Activated CD4-positive, alpha-beta memory T cell treated with anti-CD3 and anti-CD28 coated beads, Interleukin-2, amount 10 ng/mL, durations not matched to agents 7 days and 5 days (primary cell): ENCODE measurements around the gene WDR44. TPM values are rescaled to one million over a fixed set of nuclear protein-coding genes. Genes with fewer than 3 reads are reported as not detected.
"Not testable (repeated sequence)": the region's sequence is repeated elsewhere in the genome, so short reads cannot be mapped to it uniquely, and the experiment has no call there.

ENCODE experiments used
- CTCF ChIA-PET: fragments of 350-600 bp; sonication (Branson Sonifier 250); formaldehyde crosslinking; loops from one replicate; lab custom pipeline; 2021; ENCODE audit warnings: antibody characterized with exemption, inconsistent platforms; lab: Charles Lee
- POLR2A ChIA-PET: fragments of 350-600 bp; sonication (Branson Sonifier 250); formaldehyde crosslinking; loops from one replicate; lab custom pipeline; 2021; ENCODE audit warnings: antibody characterized with exemption; lab: Charles Lee
- DNase-seq: peaks from one replicate; pipeline ENCODE4 v3.0.0-alpha.2; 2020
- H3K27ac Mint-ChIP-seq: one replicate; pipeline ENCODE4 v1.8.0; 2021; ENCODE audit warnings: mild to moderate bottlenecking, mixed read lengths
- H3K27me3 Mint-ChIP-seq: one replicate; pipeline ENCODE4 v1.8.0; 2021; ENCODE audit warnings: mixed read lengths
- H3K36me3 Mint-ChIP-seq: one replicate; pipeline ENCODE4 v1.8.0; 2021; ENCODE audit warnings: low read depth, mixed read lengths
- H3K4me1 Mint-ChIP-seq: one replicate; pipeline ENCODE4 v1.8.0; 2021; ENCODE audit warnings: mixed read lengths
- H3K4me3 Mint-ChIP-seq: one replicate; pipeline ENCODE4 v1.8.0; 2021; ENCODE audit warnings: mild to moderate bottlenecking, mixed read lengths
- H3K9me3 Mint-ChIP-seq: one replicate; pipeline ENCODE4 v1.8.0; 2021; ENCODE audit warnings: mixed read lengths
- total RNA-seq, 2 experiments: library from RNA; stranded (reverse); gene quantifications; one replicate each; pipeline ENCODE4 v1.2.3, GENCODE V29; 2021

The WDR44 gene, protein sequence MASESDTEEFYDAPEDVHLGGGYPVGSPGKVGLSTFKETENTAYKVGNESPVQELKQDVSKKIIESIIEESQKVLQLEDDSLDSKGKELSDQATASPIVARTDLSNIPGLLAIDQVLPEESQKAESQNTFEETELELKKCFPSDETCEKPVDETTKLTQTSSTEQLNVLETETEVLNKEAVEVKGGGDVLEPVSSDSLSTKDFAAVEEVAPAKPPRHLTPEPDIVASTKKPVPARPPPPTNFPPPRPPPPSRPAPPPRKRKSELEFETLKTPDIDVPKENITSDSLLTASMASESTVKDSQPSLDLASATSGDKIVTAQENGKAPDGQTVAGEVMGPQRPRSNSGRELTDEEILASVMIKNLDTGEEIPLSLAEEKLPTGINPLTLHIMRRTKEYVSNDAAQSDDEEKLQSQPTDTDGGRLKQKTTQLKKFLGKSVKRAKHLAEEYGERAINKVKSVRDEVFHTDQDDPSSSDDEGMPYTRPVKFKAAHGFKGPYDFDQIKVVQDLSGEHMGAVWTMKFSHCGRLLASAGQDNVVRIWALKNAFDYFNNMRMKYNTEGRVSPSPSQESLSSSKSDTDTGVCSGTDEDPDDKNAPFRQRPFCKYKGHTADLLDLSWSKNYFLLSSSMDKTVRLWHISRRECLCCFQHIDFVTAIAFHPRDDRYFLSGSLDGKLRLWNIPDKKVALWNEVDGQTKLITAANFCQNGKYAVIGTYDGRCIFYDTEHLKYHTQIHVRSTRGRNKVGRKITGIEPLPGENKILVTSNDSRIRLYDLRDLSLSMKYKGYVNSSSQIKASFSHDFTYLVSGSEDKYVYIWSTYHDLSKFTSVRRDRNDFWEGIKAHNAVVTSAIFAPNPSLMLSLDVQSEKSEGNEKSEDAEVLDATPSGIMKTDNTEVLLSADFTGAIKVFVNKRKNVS
- total RNA-seq: 10 to 100 TPM; 18.9 to 19.9 TPM

DNA sequence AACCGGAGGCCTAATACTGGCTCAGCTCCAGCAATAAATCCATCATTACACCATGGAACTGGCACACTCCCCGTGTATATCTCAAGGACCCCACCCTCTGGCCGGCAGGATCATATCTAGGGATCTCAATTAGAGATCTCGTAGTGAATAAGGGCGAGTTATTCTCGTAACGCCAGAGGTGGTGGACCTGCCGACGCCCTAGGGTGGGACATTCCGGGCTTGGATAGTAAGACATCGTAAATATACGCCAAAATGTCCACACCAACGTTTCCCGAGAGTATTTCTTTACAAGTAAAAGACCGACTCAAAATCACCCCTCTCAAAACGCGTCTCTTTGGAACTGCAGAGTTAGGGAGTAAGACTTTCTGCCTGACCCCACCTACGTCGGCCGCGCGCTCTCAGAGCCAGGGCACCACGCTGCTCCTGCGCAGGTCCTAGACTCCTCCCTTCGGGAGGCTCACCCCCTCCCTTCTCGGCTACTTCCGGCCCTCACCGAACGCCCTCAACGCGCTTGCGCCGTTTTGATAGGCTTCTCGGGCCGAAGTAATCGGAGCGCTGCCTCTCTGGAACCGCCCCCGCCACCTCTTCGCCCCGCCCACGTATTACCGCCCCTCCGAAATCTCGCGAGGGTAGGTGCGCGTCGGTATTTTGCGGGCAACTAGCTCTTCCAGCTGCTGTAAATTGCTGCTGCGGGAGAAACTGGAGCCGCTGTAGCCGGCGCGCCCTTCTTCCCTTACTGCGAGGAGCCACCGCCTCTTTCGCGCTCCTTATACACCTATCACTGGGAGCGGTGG is at the start of gene WDR44:
Gene WDR44, plus strand, starts transcription at position 643 of the 794 bp plus-strand sequence. CDS start 398 bp downstream, outside the sequence.
- ChIA-PET POLR2A (interaction anchor here (0.6 to 4.0 kb wide), 5 partner anchors 9 to 185 kb away, joined by 3 to 23 read pairs (median 3); partner anchors contain the start of gene DOCK11), CTCF (interaction anchor here (0.7 kb wide), 1 partner anchor 20 kb away, joined by 3 read pairs; no protein-coding TSS in a partner anchor)
- H3K36me3 Mint-ChIP-seq: no peaks in the 10 kb centered on the region
- H3K4me3 Mint-ChIP-seq: peak within 1 kb of the TSS; percentile 97
- H3K4me1 Mint-ChIP-seq: peaks cover 37% of the 10 kb centered on the region
- peak; percentile 94 for DNase-seq
- peak within 1 kb of the TSS; percentile 98 for H3K27ac Mint-ChIP-seq
- no peaks in the 10 kb centered on the region for H3K27me3 Mint-ChIP-seq
- H3K9me3 Mint-ChIP-seq: no peaks in the 10 kb centered on the region

GRCh38 chrX:118305827-118306226 is 40.1 kb upstream of the WDR44 start:
- H3K27ac Mint-ChIP-seq, H3K4me1 Mint-ChIP-seq, DNase-seq, CTCF ChIA-PET, H3K4me3 Mint-ChIP-seq, H3K9me3 Mint-ChIP-seq, POLR2A ChIA-PET, H3K36me3 Mint-ChIP-seq, H3K27me3 Mint-ChIP-seq: not testable (repeated sequence)

DNA sequence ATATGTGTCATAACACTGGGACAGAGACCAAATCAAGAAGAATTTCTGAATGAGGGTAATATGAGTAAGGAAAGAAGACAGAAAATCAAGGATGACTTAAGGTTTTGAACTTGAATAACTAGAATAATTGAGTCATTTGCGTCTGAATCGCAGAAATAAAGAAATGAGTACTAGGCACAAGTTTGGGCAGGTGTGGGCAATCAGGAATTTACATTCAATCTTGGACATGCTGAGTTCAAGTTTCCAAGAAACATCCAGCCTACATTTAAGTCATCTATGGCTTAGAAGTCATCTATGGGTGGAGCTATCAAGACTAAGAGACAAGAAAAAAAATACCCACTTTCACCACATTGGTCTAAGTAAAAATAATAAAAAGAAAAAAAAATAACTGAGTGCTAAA is 30.4 kb upstream of the WDR44 start:
- Mint-ChIP-seq H3K27ac (no peak overlapping the region), H3K9me3 (no peaks in the 10 kb centered on the region), H3K27me3 (peaks cover 8% of the 10 kb centered on the region), H3K4me1 (no peaks in the 10 kb centered on the region), H3K36me3 (no peaks in the 10 kb centered on the region), H3K4me3 (no peak overlapping the region)
- ChIA-PET POLR2A (no interaction called here), CTCF (no interaction called here)
- no peak for DNase-seq

DNA sequence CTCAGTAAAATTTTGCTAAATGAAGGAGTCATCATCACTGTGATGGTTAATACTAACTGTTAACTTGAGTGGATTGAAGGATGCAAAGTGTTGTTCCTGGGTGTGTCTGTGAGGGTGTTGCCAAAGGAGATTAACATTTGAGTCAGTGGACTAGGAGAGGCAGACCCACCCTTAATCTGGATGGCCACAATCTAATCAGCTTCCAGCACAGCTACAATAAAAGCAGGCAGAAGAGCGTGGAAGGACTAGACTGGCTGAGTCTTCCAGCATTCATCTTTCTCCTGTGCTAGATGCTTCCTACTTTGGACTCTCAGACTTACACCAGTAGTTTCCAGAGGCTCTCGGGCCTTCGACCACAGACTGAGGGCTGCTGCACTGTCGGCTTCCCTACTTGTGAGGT is 21.3 kb upstream of the WDR44 start:
- no peak for DNase-seq
- Mint-ChIP-seq H3K36me3 (no peaks in the 10 kb centered on the region), H3K9me3 (no peaks in the 10 kb centered on the region), H3K27ac (no peak overlapping the region), H3K4me3 (no peak overlapping the region), H3K4me1 (no peaks in the 10 kb centered on the region), H3K27me3 (no peaks in the 10 kb centered on the region)
- ChIA-PET POLR2A (no interaction called here), CTCF (no interaction called here)

- no peaks in the 10 kb centered on the region for H3K9me3 Mint-ChIP-seq
- POLR2A ChIA-PET: interaction anchor here (1.0 kb wide), 1 partner anchor 47 kb away, joined by 3 read pairs; no protein-coding TSS in a partner anchor
Observed at GRCh38 chrX:118325453-118325852, 20.5 kb upstream of the WDR44 start.

GRCh38 chrX:118329175-118329574 is 16.7 kb upstream of the WDR44 start:
- Mint-ChIP-seq H3K4me1 (no peaks in the 10 kb centered on the region), H3K27me3 (no peaks in the 10 kb centered on the region), H3K9me3 (no peaks in the 10 kb centered on the region), H3K4me3 (no peak overlapping the region), H3K36me3 (no peaks in the 10 kb centered on the region), H3K27ac (no peak overlapping the region)
- POLR2A ChIA-PET: no interaction called here
- DNase-seq: no peak
- CTCF ChIA-PET: interaction anchor here (0.9 kb wide), 1 partner anchor 275 kb away, joined by 3 read pairs; no protein-coding TSS in a partner anchor

More at GRCh38 chrX:118325453-118325852, 20.5 kb upstream of the WDR44 start:
- no peaks in the 10 kb centered on the region for H3K4me1 Mint-ChIP-seq
- H3K4me3 Mint-ChIP-seq: no peak overlapping the region
- no peak overlapping the region for H3K27ac Mint-ChIP-seq
- no peaks in the 10 kb centered on the region for H3K27me3 Mint-ChIP-seq
- no peak for DNase-seq
- CTCF ChIA-PET: interaction anchor here (0.6 to 1.7 kb wide), 3 partner anchors 20 to 1591 kb away, joined by 3 to 4 read pairs (median 3); no protein-coding TSS in a partner anchor
- no peaks in the 10 kb centered on the region for H3K36me3 Mint-ChIP-seq

DNA sequence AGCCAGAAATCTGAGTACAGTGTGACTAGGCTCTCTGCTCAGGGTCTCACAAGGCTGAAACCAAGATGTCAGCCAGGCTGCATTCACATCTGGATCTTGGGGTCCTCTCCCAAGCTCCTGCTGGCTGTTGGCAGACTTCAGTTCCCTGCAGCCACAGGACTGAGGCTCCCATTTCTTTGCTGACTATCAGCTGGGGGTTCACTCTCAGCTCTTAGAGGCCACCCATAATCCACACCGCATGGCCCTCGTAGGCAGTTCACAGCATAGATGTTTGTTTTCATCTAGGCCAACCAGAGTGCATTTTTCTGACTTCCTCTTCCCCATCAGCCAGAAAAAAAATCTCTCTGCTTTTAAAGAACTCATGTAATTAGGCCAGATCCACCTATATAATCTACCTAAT is 8.2 kb upstream of the WDR44 start:
- POLR2A ChIA-PET: no interaction called here
- no peaks in the 10 kb centered on the region for H3K27me3 Mint-ChIP-seq
- H3K9me3 Mint-ChIP-seq: no peaks in the 10 kb centered on the region
- no peaks in the 10 kb centered on the region for H3K36me3 Mint-ChIP-seq
- no peak overlapping the region for H3K27ac Mint-ChIP-seq
- CTCF ChIA-PET: no interaction called here
- H3K4me1 Mint-ChIP-seq: no peaks in the 10 kb centered on the region
- no peak overlapping the region for H3K4me3 Mint-ChIP-seq
- DNase-seq: no peak

DNA sequence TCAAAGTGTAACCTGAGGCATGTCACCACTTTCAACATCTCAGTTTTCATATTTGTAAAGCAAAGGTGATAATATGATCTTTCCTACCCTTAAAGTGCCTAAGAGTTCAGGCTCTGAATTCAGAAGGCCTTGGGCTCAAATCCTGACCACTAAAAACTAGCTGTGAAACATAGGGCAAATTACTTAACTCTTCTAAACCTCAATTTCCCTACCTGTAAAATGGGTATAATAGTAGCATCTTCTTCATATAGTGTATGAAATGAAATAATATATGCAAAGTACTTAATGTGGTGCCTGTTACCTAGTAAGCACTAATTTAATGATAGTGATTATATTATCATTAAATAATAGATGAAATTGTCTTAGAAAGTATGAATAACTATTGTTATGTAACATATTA is 7.0 kb upstream of the WDR44 start:
- ChIA-PET CTCF (no interaction called here), POLR2A (no interaction called here)
- H3K9me3 Mint-ChIP-seq: no peaks in the 10 kb centered on the region
- no peaks in the 10 kb centered on the region for H3K27me3 Mint-ChIP-seq
- H3K36me3 Mint-ChIP-seq: no peaks in the 10 kb centered on the region
- no peaks in the 10 kb centered on the region for H3K4me1 Mint-ChIP-seq
- DNase-seq: no peak
- no peak overlapping the region for H3K27ac Mint-ChIP-seq
- H3K4me3 Mint-ChIP-seq: no peak overlapping the region

- POLR2A ChIA-PET: interaction anchor here (0.6 kb wide), 1 partner anchor 150 kb away, joined by 3 read pairs; the partner anchor contains the start of gene DOCK11
- no peaks in the 10 kb centered on the region for H3K27me3 Mint-ChIP-seq
- no peaks in the 10 kb centered on the region for H3K36me3 Mint-ChIP-seq
- H3K27ac Mint-ChIP-seq: peak overlapping the region; percentile 98
- CTCF ChIA-PET: interaction anchor here (0.7 kb wide), 1 partner anchor 19 kb away, joined by 3 read pairs; no protein-coding TSS in a partner anchor
- no peak for DNase-seq
- H3K4me3 Mint-ChIP-seq: peak overlapping the region; percentile 97
- H3K9me3 Mint-ChIP-seq: no peaks in the 10 kb centered on the region
- H3K4me1 Mint-ChIP-seq: peaks cover 31% of the 10 kb centered on the region
Observed at GRCh38 chrX:118345045-118345463, 852 bp upstream of the WDR44 start.

GRCh38 chrX:118346258-118347094 is 570 bp downstream of the WDR44 start:
- H3K27ac Mint-ChIP-seq: peak overlapping the region; percentile 98
- H3K4me3 Mint-ChIP-seq: peak overlapping the region; percentile 97
- H3K4me1 Mint-ChIP-seq: peaks cover 43% of the 10 kb centered on the region
- H3K27me3 Mint-ChIP-seq: no peaks in the 10 kb centered on the region
- H3K9me3 Mint-ChIP-seq: no peaks in the 10 kb centered on the region
- ChIA-PET CTCF (interaction anchor here (0.6 kb wide), 1 partner anchor 255 kb away, joined by 6 read pairs; no protein-coding TSS in a partner anchor), POLR2A (interaction anchor here (0.7 to 4.0 kb wide), 5 partner anchors 10 to 184 kb away, joined by 3 to 23 read pairs (median 3); partner anchors contain the start of gene DOCK11)
- H3K36me3 Mint-ChIP-seq: no peaks in the 10 kb centered on the region
- DNase-seq: peak; percentile 51

DNA sequence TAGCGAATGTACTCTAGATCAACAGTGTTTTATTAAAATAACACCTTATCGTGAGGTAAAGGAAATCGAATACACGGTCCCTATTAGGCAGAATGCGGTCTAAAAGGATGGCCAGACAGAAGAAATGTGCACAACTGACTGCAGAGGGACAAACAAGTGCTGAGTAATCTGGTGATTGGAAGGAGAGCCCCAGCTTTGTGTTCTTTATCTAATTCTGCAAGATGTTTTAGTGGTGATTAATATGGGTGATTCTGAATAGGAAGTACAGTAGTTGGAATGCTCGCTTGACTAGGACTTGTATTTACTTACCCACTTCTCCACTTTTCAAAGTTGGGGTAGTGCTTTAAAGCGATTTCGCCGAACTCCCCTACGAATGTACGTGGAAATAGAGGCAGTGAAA is 1.2 kb downstream of the WDR44 start:
- DNase-seq: no peak
- peak overlapping the region; percentile 98 for H3K27ac Mint-ChIP-seq
- no peaks in the 10 kb centered on the region for H3K9me3 Mint-ChIP-seq
- H3K27me3 Mint-ChIP-seq: no peaks in the 10 kb centered on the region
- H3K36me3 Mint-ChIP-seq: no peaks in the 10 kb centered on the region
- POLR2A ChIA-PET: interaction anchor here (0.9 to 4.0 kb wide), 2 partner anchors 25 to 149 kb away, joined by 3 to 23 read pairs; partner anchors contain the start of gene DOCK11
- H3K4me1 Mint-ChIP-seq: peaks cover 46% of the 10 kb centered on the region
- H3K4me3 Mint-ChIP-seq: peak overlapping the region; percentile 97
- CTCF ChIA-PET: interaction anchor here (0.6 kb wide), 1 partner anchor 254 kb away, joined by 6 read pairs; no protein-coding TSS in a partner anchor
